Fibroblast of mammary gland (primary cell): ENCODE data around the gene MRPS2.
"Not testable (repeated sequence)": the region's sequence is repeated elsewhere in the genome, so short reads cannot be mapped to it uniquely, and the experiment has no call there.

Experiments
- DNase-seq: peaks from one replicate; pipeline ENCODE4 v3.0.0-alpha.2; 2010; ENCODE audit warnings: low read depth
- H3K4me3 ChIP-seq: 2 replicates; pipeline ENCODE4 v1.5.1; 2011; ENCODE audit warnings: low read depth, mild to moderate bottlenecking, low read length, moderate library complexity; ENCODE audit not compliant: control insufficient read depth
- TF ChIP-seq, protein P1 (sequence below): conservative IDR thresholded peaks from 2 replicates; pipeline ENCODE4 v1.5.1; 2011; ENCODE audit warnings: low read depth, low read length, inconsistent platforms; ENCODE audit not compliant: control insufficient read depth, insufficient read depth

The MRPS2 gene

DNA sequence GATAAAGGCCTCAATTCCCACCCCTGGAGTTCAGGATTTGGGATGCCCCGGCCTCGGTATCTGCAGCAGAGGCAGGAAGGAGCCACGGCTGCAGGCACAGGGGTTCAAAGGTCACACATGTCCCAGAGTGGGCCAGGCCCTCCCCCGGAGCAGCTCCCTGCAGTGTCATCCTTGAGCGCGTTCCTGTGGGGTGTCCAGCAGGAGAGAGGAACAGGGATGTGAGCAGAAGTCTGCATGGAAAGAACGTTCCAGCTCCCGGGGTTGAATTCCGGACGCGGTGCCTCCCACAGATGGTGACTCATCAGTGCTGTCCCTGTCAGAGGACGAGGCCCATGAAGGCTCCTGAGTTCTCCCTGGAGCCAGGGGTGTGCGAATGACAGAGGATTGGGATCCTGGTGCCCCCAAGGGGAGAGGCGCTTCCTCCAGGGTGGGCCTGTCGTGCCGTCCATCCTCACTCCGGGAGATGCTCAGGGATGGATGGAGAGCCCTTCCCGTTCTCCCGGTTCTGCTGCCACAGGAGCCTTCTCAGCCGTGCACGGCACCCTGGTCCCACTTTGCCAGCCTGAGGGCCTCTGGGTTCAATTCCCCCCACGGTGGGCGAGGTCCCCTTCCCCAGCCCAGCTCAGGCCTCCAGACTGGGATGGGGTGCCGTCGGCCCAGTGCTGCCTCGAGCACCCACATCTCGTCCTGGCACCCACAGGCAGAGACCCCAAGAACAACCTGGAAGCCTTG, 23.8 kb downstream of the MRPS2 start:
- DNase-seq = no peak
- TF ChIP-seq, protein P1, sequence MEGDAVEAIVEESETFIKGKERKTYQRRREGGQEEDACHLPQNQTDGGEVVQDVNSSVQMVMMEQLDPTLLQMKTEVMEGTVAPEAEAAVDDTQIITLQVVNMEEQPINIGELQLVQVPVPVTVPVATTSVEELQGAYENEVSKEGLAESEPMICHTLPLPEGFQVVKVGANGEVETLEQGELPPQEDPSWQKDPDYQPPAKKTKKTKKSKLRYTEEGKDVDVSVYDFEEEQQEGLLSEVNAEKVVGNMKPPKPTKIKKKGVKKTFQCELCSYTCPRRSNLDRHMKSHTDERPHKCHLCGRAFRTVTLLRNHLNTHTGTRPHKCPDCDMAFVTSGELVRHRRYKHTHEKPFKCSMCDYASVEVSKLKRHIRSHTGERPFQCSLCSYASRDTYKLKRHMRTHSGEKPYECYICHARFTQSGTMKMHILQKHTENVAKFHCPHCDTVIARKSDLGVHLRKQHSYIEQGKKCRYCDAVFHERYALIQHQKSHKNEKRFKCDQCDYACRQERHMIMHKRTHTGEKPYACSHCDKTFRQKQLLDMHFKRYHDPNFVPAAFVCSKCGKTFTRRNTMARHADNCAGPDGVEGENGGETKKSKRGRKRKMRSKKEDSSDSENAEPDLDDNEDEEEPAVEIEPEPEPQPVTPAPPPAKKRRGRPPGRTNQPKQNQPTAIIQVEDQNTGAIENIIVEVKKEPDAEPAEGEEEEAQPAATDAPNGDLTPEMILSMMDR = no peak

DNA sequence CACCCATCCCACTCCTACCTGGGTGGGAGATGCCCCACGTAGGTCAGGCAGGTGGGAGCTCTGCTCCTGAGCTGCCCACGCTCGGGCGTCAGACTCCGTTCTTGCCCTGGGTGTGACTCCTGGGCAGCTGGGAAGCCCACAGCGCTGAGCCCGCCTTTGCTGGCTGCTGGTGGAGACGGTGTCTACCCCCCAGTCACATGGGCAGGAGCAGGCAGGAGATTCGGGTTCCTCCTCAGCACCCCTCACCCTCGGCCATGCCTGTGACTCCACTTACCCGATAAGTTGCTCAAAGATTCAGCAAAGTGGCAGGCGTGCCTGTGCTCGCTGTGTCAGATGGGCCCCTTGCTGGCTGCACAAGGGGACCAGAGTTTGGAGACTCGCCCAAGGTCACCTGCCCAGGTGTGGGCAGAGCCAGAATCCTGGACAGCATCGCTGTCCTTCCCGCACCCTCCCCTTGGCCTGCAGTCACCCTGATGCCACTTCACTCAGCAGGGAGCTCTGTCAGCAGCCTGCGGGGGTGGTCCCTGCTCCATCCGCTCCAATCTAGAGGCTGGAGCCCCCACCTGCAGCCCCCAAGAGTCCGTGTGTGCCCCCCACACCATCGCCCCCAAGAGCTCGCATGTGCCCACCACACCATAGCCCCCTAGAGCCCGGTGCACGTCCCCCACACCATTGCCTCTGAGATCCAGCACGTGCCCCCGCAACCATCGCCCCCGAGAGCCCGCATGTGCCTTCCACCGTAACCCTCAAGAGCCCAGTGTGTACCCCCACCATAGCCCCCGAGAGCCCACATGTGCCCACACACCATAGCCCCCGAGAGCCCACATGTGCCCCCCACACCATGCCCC, 25.0 kb downstream of the MRPS2 start:
- TF ChIP-seq, protein P1 = no peak
- no peak for DNase-seq
- no peak overlapping the region for H3K4me3 ChIP-seq

More for the DNA sequence above, 23.8 kb downstream of the MRPS2 start:
- no peak overlapping the region for H3K4me3 ChIP-seq

DNA sequence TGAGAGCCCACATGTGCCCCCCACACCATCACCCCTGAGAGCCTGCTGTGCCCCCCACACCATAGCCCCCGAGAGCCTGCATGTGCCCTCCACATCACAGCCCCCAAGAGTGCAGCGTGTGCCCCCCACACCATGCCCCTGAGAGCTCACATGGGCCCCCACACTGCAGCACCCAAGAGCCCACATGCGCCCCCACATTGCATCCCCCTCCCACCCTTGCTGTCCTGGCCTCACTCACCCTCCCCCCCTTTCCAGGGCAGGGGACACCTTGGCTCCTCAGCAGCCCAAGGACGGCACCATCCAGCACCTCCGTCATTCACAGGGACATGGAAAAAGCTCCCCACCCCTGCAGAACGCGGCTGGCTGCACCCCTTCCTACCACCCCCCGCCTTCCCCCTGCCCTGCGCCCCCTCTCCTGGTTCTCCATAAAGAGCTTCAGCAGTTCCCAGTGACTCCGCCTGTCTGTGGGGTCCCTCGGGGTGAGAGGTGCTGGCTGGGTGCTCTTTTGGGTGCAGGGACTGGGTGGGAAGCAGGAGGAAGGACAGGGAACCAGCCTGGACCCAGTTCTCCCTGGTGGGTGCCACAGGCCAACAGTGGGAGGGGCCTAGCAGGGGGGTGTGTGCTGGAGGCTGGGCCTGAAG, 25.7 kb downstream of the MRPS2 start:
- TF ChIP-seq, protein P1 = no peak
- no peak overlapping the region for H3K4me3 ChIP-seq
- DNase-seq = no peak

DNA sequence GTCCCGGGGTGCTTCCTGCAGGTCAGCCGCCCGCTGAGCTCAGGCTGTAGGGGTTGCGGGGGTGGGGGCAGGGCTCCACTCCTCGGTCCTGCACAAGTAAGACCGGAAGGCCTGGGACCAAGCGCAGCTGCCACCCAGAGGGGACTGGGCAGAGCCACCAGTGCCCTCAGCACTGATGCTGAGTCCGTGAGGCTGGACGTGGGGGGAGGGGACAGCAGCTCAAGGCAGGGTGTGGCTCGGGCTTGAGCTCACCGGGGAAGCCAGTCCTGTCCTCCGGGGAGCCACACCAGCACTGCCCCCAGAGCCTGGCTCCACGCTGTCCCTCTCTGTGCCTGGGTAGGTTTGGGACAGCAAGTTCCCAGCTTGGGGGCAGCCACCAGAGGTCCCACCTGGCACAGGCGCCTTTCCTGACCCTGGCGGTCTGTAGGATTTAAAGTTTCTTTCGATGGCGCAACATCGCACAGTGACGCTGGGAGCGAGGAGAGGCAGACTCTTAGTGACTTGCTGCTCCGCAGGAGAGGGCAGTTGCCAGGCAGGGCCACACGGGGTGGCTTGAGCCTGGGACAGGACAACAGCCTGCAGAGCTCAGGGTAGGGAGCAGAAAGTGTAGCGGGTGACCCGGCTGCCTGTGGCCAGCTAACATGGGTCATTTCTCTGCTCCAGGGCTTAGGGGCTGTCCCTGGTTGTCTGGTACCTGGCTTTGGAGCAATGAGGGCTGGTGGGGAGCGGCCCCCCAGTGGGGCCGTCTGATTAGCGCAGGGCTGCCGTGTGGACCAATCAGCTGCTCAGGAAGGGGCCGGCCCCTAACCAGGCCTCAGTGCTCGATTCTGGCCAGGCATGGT, 26.5 kb downstream of the MRPS2 start:
- no peak overlapping the region for H3K4me3 ChIP-seq
- DNase-seq = no peak
- TF ChIP-seq, protein P1 = no peak

DNA sequence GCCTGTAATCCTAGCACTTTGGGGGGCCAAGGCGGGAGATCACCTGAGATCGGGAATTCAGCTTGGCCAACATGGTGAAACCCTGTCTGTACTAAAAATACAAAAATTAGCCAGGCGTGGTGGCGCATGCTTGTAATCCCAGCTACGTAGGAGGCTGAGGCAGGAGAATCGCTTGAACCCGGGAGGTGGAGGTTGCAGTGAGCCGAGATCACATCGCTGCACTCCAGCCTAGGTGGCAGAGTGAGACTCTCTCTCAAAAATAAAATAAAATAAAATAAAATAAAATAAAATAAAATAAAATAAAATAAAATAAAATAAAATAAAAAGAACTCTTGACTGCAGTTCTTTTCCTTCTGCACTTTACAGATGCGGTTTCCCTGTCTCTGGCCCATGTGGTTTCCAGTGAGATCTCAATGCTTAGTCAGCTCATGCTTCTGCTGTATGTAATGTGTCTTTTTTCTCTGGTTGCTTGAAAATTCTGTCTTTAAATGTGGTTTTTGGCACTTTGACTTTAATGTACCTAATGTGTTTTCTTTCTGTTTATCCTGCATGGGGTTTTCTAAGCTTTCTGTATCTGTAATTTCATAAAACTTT, 28.5 kb downstream of the MRPS2 start:
- not testable (repeated sequence) for H3K4me3 ChIP-seq, DNase-seq

DNA sequence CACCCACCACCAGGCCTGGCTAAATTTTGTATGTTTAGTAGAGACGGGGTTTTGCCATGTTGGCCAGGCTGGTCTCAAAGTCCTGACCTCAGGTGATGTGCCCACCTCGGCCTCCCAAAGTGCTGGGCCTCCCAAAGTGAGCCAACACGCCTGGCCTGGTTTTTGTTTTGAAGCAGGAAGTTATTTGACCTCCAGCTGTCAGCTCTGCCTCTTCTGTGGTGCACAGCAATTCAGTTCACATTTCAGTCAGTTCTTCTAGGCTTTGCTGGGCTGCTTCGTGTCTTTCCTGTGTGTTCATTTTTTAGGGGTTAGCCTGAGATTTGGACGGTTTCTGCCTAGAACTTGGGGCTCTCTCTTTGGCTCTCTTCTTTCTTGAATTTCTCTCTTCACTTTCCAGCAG, 29.7 kb downstream of the MRPS2 start:
- H3K4me3 ChIP-seq = no peak overlapping the region
- TF ChIP-seq, protein P1 = no peak
- no peak for DNase-seq
